Lower lobe of right lung (tissue), 2 donors: ENCODE results near the gene CCDC13. TPM values are rescaled to one million over a fixed set of nuclear protein-coding genes. Genes with fewer than 3 reads are reported as not detected.

Source experiments
- ATAC-seq, 2 donors: fragments of 200-7000 bp; cut with Tn5 transposase; one replicate each; pipeline ENCODE4 v1.9.1; 2020 to 2022; ENCODE audit warnings: mild to moderate bottlenecking in 2 of 2, moderate library complexity in 2 of 2
- DNase-seq: peaks from one replicate; pipeline ENCODE4 v3.0.0-alpha.2; 2020
- H3K27ac ChIP-seq: fragments of 200-600 bp; one replicate; pipeline ENCODE4 v1.8.0; 2022
- H3K27me3 ChIP-seq: fragments of 200-600 bp; one replicate; pipeline ENCODE4 v1.8.0; 2022; ENCODE audit warnings: low read depth
- H3K36me3 ChIP-seq: fragments of 200-600 bp; one replicate; pipeline ENCODE4 v1.8.0; 2022; ENCODE audit warnings: mild to moderate bottlenecking
- H3K4me1 ChIP-seq: fragments of 200-600 bp; one replicate; pipeline ENCODE4 v1.8.0; 2022
- H3K4me3 ChIP-seq: fragments of 200-600 bp; one replicate; pipeline ENCODE4 v1.8.0; 2022; ENCODE audit warnings: mild to moderate bottlenecking
- H3K9me3 ChIP-seq: fragments of 200-600 bp; one replicate; pipeline ENCODE4 v1.8.0; 2022
- intact Hi-C: fragments of 100-400 bp; cut with DNase I; formaldehyde crosslinking; loops from one replicate; pipeline ENCODE4 v1.11.0; 2022
- total RNA-seq: library from RNA; stranded (reverse); fragmentation: NEBNext Ultra II Directional; extraction: Animal tissue kit (Norgen Biotek cat#: 25700); gene quantifications from one replicate; pipeline ENCODE4 v1.2.1, GENCODE V29; 2021
- TF ChIP-seq, protein P1 (sequence below): fragments of 200-600 bp; IDR thresholded peaks from one replicate; pipeline ENCODE4 v1.8.0; 2022; ENCODE audit warnings: antibody characterized with exemption, mild to moderate bottlenecking
- donor health status: DM: no; HTN: yes; CAD: no; lungs with severe emphysema.

The CCDC13 gene
- total RNA-seq, 1 donor from 2014 or later: 2.5 TPM

DNA sequence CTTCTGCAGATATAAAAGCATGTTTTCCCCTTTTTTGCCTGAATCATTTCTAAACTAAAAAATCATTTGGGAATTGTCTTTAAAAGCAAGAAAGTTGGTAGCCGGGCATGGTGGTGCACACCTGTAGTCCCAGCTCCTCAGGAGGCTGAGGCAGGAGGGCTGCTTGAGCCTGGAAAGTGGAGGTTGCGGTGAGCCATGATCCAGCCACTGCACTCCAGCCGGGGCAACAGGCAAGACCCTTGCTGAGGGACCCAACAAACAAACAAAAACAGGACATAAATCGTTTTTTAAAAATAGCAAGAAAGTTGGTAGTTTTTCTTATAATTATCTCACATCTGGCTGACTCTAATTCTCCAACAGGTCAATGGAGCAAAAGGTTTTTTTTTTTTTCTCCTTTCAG, 28.7 kb upstream of the CCDC13 start:
- intact Hi-C loops: no loop called here

DNA sequence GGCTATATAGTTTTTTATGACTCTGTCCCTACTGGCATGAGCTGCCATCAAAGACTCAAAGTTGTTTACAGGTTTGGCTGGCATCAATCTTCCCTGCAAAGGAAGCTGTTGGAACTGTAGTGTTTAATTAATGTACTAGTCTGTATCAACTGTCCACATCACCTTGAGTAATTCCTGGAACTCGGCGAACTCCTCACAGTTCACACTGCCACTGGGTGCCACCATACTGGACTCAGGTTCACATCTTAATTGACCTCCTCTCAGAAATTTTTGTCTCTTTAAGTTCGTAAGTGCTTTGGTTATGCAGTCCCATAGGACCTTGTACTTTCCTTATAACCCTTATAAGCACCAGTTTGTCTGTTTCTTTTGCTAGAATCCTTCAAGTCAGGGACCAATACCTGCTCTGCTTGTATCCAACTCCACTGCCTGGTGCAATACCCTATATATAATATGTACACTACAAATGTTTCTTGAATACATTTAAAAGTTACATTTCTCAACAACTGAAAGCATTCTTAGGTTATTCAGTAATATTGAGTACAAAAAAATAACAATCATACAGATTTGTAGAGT, 28.1 kb upstream of the CCDC13 start:
- intact Hi-C loops: no loop called here
- DNase-seq (no peak), ATAC-seq (no peak)
- Histone ChIP-seq H3K36me3 (no peaks in the 10 kb centered on the region), H3K9me3 (no peaks in the 10 kb centered on the region), H3K27ac (no peak overlapping the region), H3K4me3 (no peak overlapping the region), H3K27me3 (no peaks in the 10 kb centered on the region), H3K4me1 (peaks cover 47% of the 10 kb centered on the region)
- TF ChIP-seq, protein P1, sequence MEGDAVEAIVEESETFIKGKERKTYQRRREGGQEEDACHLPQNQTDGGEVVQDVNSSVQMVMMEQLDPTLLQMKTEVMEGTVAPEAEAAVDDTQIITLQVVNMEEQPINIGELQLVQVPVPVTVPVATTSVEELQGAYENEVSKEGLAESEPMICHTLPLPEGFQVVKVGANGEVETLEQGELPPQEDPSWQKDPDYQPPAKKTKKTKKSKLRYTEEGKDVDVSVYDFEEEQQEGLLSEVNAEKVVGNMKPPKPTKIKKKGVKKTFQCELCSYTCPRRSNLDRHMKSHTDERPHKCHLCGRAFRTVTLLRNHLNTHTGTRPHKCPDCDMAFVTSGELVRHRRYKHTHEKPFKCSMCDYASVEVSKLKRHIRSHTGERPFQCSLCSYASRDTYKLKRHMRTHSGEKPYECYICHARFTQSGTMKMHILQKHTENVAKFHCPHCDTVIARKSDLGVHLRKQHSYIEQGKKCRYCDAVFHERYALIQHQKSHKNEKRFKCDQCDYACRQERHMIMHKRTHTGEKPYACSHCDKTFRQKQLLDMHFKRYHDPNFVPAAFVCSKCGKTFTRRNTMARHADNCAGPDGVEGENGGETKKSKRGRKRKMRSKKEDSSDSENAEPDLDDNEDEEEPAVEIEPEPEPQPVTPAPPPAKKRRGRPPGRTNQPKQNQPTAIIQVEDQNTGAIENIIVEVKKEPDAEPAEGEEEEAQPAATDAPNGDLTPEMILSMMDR: no peak

More for the DNA sequence above, 28.7 kb upstream of the CCDC13 start:
- H3K4me3 ChIP-seq: no peak overlapping the region
- no peaks in the 10 kb centered on the region for H3K9me3 ChIP-seq
- H3K27ac ChIP-seq: no peak overlapping the region
- TF ChIP-seq, protein P1: no peak
- no peaks in the 10 kb centered on the region for H3K27me3 ChIP-seq
- H3K36me3 ChIP-seq: no peaks in the 10 kb centered on the region
- ATAC-seq (no peak), DNase-seq (no peak)
- H3K4me1 ChIP-seq: peaks cover 47% of the 10 kb centered on the region

DNA sequence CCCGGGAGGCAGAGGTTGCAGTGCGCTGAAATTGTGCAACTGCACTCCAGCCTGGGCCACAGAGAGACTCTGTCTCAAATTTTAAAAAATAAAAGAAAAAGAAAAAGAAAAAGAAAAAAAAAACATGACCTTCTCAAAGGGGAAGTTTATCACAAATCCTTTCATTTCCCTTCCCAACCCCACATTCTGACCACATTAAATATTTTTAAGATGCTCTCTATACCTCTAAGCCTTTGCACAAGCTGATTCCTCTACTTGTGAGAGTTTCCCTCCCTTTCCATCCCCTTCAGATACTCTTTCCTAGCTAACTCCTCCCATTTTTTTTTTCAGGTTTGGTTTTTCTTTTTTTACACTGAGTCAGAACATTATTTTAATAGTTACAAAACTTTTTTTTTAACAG, 27.2 kb upstream of the CCDC13 start:
- Histone ChIP-seq H3K36me3 (no peaks in the 10 kb centered on the region), H3K9me3 (no peaks in the 10 kb centered on the region), H3K27ac (no peak overlapping the region), H3K4me1 (peaks cover 46% of the 10 kb centered on the region), H3K27me3 (no peaks in the 10 kb centered on the region), H3K4me3 (no peak overlapping the region)
- ATAC-seq (no peak), DNase-seq (no peak)
- intact Hi-C loops: no loop called here
- TF ChIP-seq, protein P1: no peak

DNA sequence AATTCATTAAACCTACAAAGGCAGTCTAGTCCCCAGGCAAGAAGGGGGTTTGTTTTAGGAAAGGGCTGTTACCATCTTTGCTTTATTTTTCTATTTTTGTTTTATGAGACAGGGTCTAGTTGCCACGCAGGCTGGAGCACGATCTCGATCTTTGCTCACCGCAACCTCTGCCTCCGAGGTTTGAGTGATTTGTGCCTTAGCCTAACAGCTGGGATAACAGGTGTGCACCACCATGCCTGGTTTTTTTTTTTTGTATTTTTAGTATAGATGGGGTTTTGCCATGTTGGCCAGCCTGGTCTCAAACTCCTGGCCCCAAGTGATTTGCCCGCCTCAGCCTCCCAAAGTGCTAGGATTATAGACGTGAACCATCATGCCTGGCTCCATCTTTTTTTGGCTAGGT, 26.3 kb upstream of the CCDC13 start:
- peaks cover 39% of the 10 kb centered on the region for H3K4me1 ChIP-seq
- no peak for DNase-seq
- H3K27ac ChIP-seq: no peak overlapping the region
- H3K36me3 ChIP-seq: no peaks in the 10 kb centered on the region
- intact Hi-C loops: no loop called here
- ATAC-seq: no peak
- H3K4me3 ChIP-seq: no peak overlapping the region
- no peaks in the 10 kb centered on the region for H3K9me3 ChIP-seq
- H3K27me3 ChIP-seq: no peaks in the 10 kb centered on the region
- TF ChIP-seq, protein P1: no peak

DNA sequence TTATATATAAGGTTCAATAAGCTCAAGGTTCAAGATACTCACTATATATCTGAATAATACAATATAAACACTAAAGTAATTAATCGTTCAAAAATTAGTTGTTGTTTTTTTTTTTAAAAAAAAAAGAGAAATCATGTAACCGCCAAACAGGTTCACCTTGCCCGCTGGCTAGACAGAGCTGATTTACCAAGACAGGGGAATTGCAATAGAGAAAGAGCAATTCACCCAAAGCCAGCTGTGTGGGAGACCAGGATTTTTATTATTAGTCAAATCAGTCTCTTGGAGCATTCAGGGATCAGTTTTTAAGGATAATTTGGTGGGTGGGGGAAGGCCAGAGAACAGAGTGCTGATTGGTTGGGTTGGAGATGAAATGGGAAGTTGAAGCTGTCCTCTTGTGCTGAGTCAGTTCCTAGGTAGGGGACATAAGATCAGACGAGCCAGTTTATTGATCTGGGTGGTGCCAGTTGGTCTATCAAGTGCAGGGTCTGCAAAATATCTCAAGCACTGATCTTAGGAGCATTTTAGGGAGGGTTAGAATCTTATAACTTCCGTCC, 23.4 kb upstream of the CCDC13 start:
- TF ChIP-seq, protein P1: no peak
- intact Hi-C loops: no loop called here
- Histone ChIP-seq H3K4me1 (peaks cover 18% of the 10 kb centered on the region), H3K27me3 (no peaks in the 10 kb centered on the region), H3K27ac (no peak overlapping the region), H3K4me3 (no peak overlapping the region), H3K36me3 (peaks cover 20% of the 10 kb centered on the region), H3K9me3 (no peaks in the 10 kb centered on the region)
- DNase-seq (no peak), ATAC-seq (no peak)
